Measurements from ENCODE around the gene LPP. TPM values are rescaled to one million over a fixed set of nuclear protein-coding genes. Genes with fewer than 3 reads are reported as not detected.

The LPP gene
- total and polyA plus RNA-seq, 2 of the 13 experiments (the other 11 are each of a cell fraction or from before 2014, with no cell fraction given): 19.2 to 29.9 TPM

GRCh38 chr3:188411750-188412149, 257.8 kb downstream of the LPP start:
- Histone ChIP-seq H3K9ac (ENCODE audit: insufficient read depth, low read depth, low read length) (no peak overlapping the region), H3K4me2 (ENCODE audit: low read depth, low read length) (no peak overlapping the region), H3K4me3 (replicated peaks in 1 of 3; ENCODE audit: insufficient read depth in 1 of 3, low read depth in 2 of 3, low read length in 3 of 3) (no peak overlapping the region), H2AFZ (ENCODE audit: low read length) (no peak overlapping the region), H3K9me3 (ENCODE audit: low read length) (no peaks in the 10 kb centered on the region), H4K20me1 (ENCODE audit: insufficient read depth, low read length) (no peaks in the 10 kb centered on the region), H3K27me3 (ENCODE audit: control insufficient read depth in 1 of 2, insufficient read depth in 2 of 2, low read length in 2 of 2) (no peaks in the 10 kb centered on the region; a peak in 1 of 5 replicates), H3K79me2 (ENCODE audit: insufficient read depth, low read length) (peaks cover 2% of the 10 kb centered on the region), H3K36me3 (replicated peaks in 1 of 2; ENCODE audit: control insufficient read depth in 1 of 2, insufficient read depth in 2 of 2, low read length in 2 of 2) (peaks cover 5 to 17% of the 10 kb centered on the region in 2 experiments), H3K27ac (ENCODE audit: extremely low read length, insufficient read depth, low read length) (no peak overlapping the region), H3K4me1 (ENCODE audit: insufficient read depth, low read length) (no peaks in the 10 kb centered on the region)
- ATAC-seq (no peak), DNase-seq (ENCODE audit: low spot score) (no peak), FAIRE-seq (no peak)
- in situ Hi-C loops (cut with HindIII; ENCODE audit: extremely low pct_ligation_motif_present, low pct_unique_long_range_greater_than_20kb): loop anchor here (25.0 kb wide), 1 partner anchor 674 kb away; the partner anchor contains the start of gene BCL6
- WGBS (ENCODE audit: low lambda C conversion rate): 96% methylated on average over 2 of the region's 2 CpGs
- POLR2A ChIA-PET: no interaction called here
- BruUV-seq (replicated peaks): no TSS peak
- intact Hi-C loops (cut with micrococcal nuclease; ENCODE audit: unreplicated experiment): no loop called here
- CTCF ChIA-PET (ENCODE audit: low intra/inter-chr PET ratio, low total read pairs): no interaction called here
- TF ChIP-seq HMGXB3 (CRISPR knock-in tag; IDR thresholded peaks at IDR 0.05; ENCODE audit: borderline replicate concordance) (no peak), SNAPC4 (CRISPR knock-in tag; IDR thresholded peaks at IDR 0.05) (no peak), ZIK1 (CRISPR knock-in tag; IDR thresholded peaks at IDR 0.05; ENCODE audit: borderline replicate concordance, low read depth) (no peak), CC2D1A (CRISPR knock-in tag; IDR thresholded peaks at IDR 0.05) (no peak), HDAC2 (CRISPR knock-in tag; IDR thresholded peaks at IDR 0.05) (no peak), ZNF766 (CRISPR knock-in tag; IDR thresholded peaks at IDR 0.05; ENCODE audit: borderline replicate concordance) (no peak)
